ENCODE data around the gene CHD3.
A peak's percentile ranks its signal among the peaks of the same experiment; 100 is the strongest.

The CHD3 gene

GRCh38 chr17:7889166-7889955 lies 772 bp downstream of the CHD3 start (continued):
- TF ChIP-seq ZBTB49 (tag by site-specific recombination; IDR thresholded peaks at IDR 0.05; ENCODE audit: low read depth) (no peak), ZNF398 (tag by site-specific recombination; IDR thresholded peaks at IDR 0.05) (peak; percentile 87), ATF2 (tag by site-specific recombination; IDR thresholded peaks at IDR 0.05; ENCODE audit: low read depth) (no peak), ZNF692 (tag by site-specific recombination; IDR thresholded peaks at IDR 0.05) (no peak; the same call in 1 of the 2 replicates), ZBTB48 (tag by site-specific recombination; IDR thresholded peaks at IDR 0.05) (peak; percentile 97), ZNF704 (tag by site-specific recombination; IDR thresholded peaks at IDR 0.05) (no peak), MEIS1 (CRISPR knock-in tag; IDR thresholded peaks at IDR 0.05; ENCODE audit: borderline replicate concordance) (no peak), ZNF416 (tag by site-specific recombination; IDR thresholded peaks at IDR 0.05) (no peak), ZNF350 (tag by site-specific recombination; IDR thresholded peaks at IDR 0.05) (no peak), KLF8 (tag by site-specific recombination; IDR thresholded peaks at IDR 0.05) (0 out of 2 replicates have a peak, but pooled peaks have one; percentile 11), ZBTB6 (tag by site-specific recombination; IDR thresholded peaks at IDR 0.05) (no peak), ZNF521 (tag by site-specific recombination; IDR thresholded peaks at IDR 0.05) (no peak), BCL11A (tag by site-specific recombination; IDR thresholded peaks at IDR 0.05; ENCODE audit: low read depth) (peak; percentile 51; the same call in 1 of the 2 replicates), WT1 (tag by site-specific recombination; IDR thresholded peaks at IDR 0.05) (peak; percentile 94), HIC1 (tag by site-specific recombination; IDR thresholded peaks at IDR 0.05) (no peak; the same call in 1 of the 2 replicates), ZNF510 (tag by site-specific recombination; IDR thresholded peaks at IDR 0.05; ENCODE audit: insufficient replicate concordance) (no peak), KLF1 (tag by site-specific recombination; IDR thresholded peaks at IDR 0.05) (no peak), BCL6B (tag by site-specific recombination; IDR thresholded peaks at IDR 0.05) (no peak), ZFHX2 (tag by site-specific recombination; conservative IDR thresholded peaks at IDR 0.05) (peak; percentile 51; the same call in 1 of the 2 replicates), ZNF76 (tag by site-specific recombination; IDR thresholded peaks at IDR 0.05; ENCODE audit: borderline replicate concordance, low read depth) (no peak), TRIM28 (IDR thresholded peaks at IDR 0.05; ENCODE audit: borderline replicate concordance, low read length) (no peak), ZNF449 (tag by site-specific recombination; IDR thresholded peaks at IDR 0.05) (0 out of 2 replicates have a peak, but pooled peaks have one; percentile 30)
